AG08395 (cell line): Measurements from ENCODE around the gene LCAT.

Source experiments
- DNase-seq: peaks from one replicate; pipeline ENCODE4 v3.0.0; 2012; ENCODE audit warnings: mixed read lengths, low spot score

Gene LCAT

DNA sequence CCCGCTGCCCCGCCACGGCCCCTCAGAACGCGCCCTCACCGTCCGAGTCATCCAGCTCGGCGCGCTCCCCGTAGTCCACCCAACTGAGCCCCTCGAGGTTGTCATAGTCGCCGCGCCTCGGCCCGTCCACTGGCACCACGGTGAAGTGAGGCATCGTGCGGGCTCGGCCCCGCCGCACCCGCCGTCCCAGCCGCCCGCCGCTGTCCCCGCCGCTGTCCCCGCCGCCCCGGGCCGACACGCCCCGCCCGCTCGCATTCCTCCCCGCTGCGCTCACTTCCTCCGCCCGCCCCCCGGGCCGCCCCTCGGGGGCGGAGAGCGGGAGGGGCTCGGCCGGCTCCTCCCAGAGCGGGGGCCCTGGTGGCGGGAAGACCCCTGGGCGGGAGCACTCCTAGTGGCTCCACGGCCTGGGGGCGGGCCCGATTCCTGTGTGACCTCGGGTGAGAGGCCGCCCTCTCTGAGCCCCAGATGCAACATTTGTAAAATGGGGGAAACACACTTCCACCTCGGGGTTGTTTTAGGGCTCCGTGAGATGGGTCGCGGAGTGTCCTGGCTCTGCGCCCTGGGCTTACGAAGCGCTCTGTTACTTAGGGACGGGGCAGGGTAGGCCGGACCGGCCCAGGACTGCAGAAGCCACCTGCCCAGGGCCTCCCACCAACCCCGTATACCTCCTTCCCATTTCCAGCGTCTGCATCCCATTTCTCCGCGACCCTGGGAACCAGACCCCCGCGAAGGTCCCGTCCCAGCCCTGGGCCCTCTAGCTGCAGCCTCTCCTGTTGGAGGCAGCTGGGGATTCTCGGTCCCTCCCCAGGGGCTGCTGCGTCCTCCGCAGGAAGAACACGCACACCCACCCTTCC lies 24.7 kb upstream of the LCAT start, which contains the start of gene SLC12A4:
Gene SLC12A4 (minus strand): TSS at position 238 of the 854 bp plus-strand sequence. CDS start 84 bp downstream, at position 154.
- DNase-seq = peak; percentile 96

DNA sequence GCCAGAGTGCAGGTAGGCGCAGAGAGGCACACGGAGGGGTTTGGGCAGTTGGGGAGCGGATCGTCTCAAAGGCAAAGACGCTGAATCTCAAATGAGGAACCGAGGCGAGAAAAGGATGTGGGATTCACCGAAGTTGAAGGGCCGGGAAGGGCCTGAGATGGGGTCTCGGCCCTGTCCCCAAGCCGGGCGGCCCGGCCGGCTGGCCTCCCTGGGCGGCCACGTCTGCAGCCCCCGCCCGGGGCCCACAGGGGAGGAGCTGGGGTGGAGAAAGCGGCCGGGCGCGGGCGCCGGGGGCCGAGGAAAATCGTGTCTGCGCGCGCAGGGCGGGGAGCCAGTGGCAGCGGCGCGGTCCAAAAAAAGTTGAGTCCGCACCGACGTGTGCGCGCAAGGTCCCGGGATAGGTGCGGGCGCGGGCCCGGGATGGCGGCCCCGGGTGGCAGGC lies 24.1 kb upstream of the LCAT start:
- peak; percentile 58 for DNase-seq

DNA sequence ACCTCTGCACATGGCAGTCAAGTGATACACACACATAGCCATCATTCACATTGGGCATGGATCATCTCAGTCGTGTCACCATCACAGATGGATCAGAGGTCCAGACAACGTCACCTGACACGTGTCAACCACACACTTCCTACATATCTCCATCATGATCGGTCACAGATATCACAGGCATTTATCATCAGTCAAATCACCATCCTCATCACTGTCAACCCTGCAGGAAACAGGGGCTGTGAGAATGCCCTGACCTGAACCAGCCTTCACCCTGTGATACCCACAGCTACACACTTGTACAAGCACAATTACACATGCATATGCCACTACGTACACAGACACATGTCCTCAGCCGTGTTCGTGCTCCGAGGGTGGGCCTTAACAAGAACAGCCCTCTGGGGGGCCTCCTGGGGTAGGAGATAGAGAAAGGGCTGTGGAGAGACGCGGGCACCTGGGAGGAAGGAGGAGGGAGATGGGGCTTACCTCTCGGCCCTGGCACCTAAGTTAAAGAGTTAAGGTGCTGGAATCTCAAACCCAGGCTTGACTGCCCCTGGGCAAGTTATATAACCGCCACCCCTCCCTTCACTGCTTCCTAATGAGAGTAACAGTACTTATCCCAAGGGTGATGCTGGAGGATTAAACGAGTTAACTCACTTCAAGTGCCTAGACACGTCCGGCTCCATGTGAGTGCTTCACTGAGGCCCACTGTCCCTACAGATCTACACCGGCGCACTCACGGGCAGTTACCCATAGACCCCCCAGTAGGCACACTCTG lies 23.4 kb upstream of the LCAT start:
- no peak for DNase-seq

DNA sequence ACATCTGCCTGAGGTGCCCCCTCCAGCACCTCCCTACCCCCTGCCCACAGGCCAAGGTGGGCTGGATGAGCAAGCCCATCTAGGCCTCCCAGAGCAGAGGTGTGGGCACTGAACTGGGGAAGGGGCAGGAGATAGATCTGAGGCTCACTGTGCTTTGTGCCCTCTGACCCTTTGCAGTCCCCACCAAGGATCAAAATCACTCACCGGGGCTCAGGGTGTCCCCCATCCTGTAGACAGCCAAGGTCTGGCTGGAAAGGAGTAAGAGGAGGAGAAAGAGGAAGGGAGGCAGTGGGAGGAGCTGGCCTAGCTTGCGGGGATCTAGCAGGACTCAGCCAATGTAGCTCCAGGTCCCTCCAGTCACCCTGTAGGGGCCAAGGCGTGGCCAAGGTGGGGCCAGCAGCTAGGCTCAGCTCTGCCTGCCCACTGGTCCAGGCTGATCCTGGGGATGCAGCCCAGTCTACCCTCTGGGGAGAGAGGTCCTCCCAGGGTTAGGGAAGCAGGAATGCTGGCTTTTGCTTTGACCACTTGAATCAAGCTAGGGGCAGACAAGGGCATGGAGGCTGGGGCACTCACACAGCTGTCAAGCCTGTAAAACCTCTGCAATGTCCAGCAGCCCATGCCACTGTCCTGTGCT lies 22.7 kb upstream of the LCAT start:
- DNase-seq = peak; percentile 80

GRCh38 chr16:67965668-67966548 lies 22.0 kb upstream of the LCAT start:
- no peak for DNase-seq

DNA sequence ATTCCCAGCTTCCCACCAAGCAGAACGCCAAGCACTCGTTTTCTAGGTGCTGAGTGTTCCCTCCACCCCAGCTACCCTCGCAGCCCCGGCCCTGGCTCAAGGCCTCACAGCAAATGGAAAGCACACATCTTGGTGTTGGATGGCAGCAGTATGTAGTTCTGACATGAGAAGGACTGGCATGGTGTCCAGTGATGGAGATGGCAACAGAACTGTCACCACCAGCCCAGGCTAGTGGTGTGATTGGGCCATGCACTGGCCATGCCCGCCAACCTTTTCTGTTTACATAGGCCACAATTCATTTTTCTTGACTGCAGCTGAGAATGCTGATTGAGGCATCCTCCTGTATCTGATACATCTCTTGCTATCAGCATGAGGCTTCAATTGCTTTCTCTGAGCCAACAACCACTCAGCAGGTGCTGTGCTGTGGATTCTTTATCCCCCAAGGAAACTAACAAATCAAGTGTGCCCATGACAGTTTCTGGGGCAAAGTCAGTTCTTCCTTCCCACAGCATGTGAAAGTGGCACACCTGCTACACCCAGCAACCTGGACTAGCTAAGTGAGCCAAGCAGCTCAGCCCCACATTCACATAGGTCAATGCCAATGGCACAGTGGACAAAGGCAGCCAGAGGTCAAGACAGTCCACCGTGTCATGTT lies 20.7 kb upstream of the LCAT start:
- no peak for DNase-seq

GRCh38 chr16:67963662-67964321 lies 19.9 kb upstream of the LCAT start:
- DNase-seq = no peak

DNA sequence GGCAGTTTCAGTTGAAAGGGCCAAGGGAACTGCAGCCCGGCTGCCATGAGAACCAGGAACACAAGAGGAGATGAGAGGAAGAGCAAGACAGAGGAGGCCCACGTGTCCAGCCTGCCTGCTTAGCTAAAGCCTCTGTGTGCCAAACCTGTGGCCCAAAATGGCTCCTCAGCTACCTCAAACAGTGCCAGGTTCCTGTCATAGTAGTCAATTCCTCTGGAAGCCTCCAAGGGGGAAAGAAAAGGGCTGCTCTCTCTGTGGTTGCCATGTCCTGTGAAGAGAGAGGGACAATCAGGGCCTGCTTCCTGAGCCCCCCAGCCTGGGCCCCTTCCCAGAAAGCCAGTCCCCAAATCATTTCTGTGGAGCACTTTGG lies 19.4 kb upstream of the LCAT start:
- no peak for DNase-seq

DNA sequence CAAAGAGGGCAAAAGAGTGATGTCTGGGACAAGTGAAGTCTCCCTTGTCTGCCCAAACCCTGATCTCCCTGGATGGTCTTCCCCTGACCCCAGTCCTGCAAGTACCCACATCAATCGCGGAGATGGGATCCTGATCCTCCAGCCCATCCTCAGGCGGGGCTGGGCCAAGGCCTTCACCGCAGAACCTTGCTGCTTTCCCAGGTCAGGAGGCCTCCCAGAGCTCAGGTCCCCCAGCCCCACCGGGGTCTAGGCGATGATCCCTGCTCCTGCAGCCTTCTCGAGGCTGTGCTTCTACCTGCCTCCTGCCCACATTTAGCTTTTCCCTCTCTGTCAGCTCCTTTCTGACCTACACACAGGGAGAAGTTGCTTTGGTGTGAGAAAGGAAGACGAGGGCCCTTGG lies 18.2 kb upstream of the LCAT start:
- no peak for DNase-seq

DNA sequence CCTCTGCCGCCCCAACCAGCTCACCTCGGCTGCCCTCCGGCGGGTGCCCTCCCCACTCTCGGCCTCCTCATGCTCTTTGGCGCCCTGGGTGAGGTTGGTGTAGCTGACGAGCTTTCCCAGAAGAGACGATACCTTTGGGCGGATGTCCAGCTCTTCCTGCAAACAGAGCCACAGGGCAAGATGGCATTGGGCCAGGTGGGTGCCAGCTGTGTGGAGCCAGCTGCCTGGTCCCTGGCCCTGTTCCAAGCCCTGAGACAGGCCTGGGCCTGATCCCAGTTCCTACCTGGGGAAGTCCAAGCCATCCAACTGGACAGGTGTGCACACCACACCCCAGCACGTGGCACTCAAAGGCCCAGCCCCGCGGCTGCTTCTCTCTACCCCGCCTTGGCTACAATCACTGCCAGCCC lies 17.6 kb upstream of the LCAT start:
- no peak for DNase-seq

GRCh38 chr16:67959536-67960329 lies 15.8 kb upstream of the LCAT start:
- DNase-seq = peak; percentile 90

GRCh38 chr16:67957622-67958021 lies 13.7 kb upstream of the LCAT start:
- DNase-seq = no peak

DNA sequence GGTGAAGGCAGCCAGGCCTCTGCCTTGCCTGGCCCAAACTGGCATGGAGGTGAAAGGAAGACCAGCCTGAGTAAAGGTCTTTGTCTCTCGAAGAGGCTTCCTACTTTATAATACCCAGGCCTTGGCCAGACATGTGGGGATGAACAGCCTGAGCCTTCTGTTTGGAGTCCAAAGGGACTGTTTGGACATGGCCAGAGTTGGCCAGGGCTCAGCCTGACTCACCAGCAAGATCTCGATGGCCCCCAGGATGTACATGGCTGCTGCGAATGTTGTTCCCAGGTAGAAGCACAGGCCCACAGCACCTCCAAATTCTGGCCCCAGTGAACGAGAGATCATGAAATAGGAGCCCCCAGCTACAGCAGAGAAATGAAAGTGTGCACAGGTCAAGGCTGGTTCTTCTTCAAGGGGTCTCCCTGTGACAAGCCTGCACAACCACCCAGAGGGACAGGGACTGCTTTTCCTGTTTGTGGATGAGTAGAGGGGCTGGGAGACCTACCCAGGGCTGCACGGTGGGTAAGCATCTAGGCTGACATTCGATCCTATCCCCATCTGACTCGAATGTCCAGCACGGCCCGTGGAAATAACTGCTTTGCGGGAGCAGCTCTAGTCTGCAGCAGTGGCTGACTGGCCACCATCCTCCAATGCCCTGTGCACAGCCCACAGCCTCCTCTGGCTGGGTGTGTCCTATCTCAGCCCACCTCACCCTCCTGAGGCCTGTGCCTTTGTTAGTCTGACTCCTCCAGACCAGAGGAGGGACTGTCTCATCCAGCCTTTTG lies 10.7 kb upstream of the LCAT start:
- DNase-seq = no peak

GRCh38 chr16:67953641-67954375 lies 9.9 kb upstream of the LCAT start:
- DNase-seq = no peak

- no peak for DNase-seq
These were observed 7.6 kb upstream of the LCAT start for GRCh38 chr16:67951485-67951884.

GRCh38 chr16:67950335-67950843 lies 6.5 kb upstream of the LCAT start:
- DNase-seq = no peak

DNA sequence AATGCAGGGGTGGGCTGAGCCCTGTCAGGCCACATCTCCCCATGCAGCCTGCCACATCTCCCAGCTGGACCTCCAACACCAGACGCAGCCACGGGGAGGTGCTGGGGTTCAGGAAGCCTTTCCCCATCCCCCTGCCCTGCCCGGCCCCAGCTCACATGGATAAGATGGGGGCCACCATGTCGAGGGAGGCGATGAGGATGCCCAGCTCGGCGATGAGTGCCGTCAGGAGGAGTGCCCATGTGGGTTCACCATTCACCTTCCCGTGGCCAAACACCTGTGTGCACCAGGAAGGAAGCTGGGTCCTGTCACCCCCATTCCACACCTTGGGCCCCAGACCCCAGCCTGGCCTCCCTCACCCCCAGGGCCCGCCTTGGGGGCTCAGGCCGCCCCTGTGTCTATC lies 5.7 kb upstream of the LCAT start:
- DNase-seq = no peak

DNA sequence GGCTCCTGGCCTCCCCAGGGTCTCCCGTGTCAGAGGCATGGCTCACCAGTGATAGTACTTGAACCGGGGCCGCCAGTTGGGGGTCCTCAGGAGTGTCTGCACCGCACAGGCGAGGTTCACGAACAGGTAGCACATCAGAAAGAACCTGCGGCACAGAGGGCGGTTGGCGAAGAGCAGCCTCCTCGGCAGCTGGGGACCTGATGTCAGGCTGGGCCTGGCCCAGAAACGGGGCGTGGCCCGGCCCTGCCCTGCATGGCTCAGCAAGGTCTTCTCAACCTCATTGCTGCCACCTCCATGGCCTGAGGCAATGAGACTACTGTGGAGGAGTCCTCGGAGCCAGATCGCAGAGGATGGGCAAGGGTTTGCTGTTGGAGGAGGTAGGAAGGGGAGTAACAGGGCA lies 4.1 kb upstream of the LCAT start:
- no peak for DNase-seq
